Sigmoid colon (tissue), 4 donors: Measurements from ENCODE around the gene NTN1.

Source experiments
- CTCF ChIP-seq, 4 experiments: fragments of 450-650 bp in 3 of 4; fragments of 200-600 bp in 1 of 4; IDR thresholded peaks; one replicate each; pipeline ENCODE4 v1.5.1; 2016 to 2019; ENCODE audit warnings: antibody characterized with exemption in 4 of 4, mild to moderate bottlenecking in 3 of 4, moderate library complexity in 2 of 4
- POLR2A ChIP-seq, 2 donors: fragments of 450-650 bp; IDR thresholded peaks; one replicate each; pipeline ENCODE4 v1.6.1; 2016; ENCODE audit warnings: antibody characterized with exemption in 2 of 2, mild to moderate bottlenecking in 2 of 2, moderate library complexity in 2 of 2
- POLR2AphosphoS5 ChIP-seq, 4 donors: sonication (generic); formaldehyde crosslinking; IDR thresholded peaks; one replicate each; pipeline ENCODE4 v1.6.1; 2017; ENCODE audit warnings: antibody characterized with exemption in 4 of 4

GRCh38 chr17:9115214-9116191, 94.2 kb downstream of the NTN1 start:
- no peak for TF ChIP-seq CTCF (IDR thresholded peaks at IDR 0.05)
- no peak for TF ChIP-seq POLR2A (IDR thresholded peaks at IDR 0.05)
- peak in 3 of 4 donors; percentile 9 to 32 (median 17) for TF ChIP-seq POLR2AphosphoS5 (IDR thresholded peaks at IDR 0.05)
